ENCODE data around the gene VPREB3. TPM values are rescaled to one million over a fixed set of nuclear protein-coding genes. Genes with fewer than 3 reads are reported as not detected.
A peak's percentile ranks its signal among the peaks of the same experiment; 100 is the strongest.

The VPREB3 gene
- total RNA-seq, 1 experiment from 2014 or later = 642 TPM

DNA sequence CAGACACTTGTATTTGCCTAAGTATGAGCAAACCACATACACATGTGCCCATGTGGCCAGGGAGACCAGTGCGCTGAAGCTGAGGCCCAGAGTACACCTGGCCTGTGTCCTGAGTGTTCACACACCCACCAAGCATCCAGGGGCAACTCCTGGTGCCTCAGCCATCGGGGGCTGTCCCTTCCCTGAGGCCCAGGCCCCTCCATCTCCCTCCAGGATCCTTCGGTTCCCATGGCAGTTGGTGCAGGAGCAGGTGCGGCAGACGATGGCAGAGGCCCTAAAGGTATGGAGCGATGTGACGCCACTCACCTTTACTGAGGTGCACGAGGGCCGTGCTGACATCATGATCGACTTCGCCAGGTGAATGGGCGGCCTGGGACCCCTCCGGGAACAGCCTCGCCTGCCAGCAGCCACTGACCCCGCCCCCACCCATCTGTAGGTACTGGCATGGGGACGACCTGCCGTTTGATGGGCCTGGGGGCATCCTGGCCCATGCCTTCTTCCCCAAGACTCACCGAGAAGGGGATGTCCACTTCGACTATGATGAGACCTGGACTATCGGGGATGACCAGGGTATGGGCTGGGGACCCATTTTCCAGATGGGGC is 26.0 kb upstream of the VPREB3 start:
- H3K9me2 ChIP-seq (replicated peaks; ENCODE audit: insufficient read depth, low read length) = no peaks in the 10 kb centered on the region
- H3K4me2 ChIP-seq (ENCODE audit: low read depth, low read length, poor library complexity, severe bottlenecking) = no peak overlapping the region
- no peak for DNase-seq
- 0 out of 2 replicates have a peak, but pooled peaks cover 7% of the 10 kb centered on the region for H3K36me3 ChIP-seq (ENCODE audit: insufficient read depth, low read length)
- H3K9ac ChIP-seq (ENCODE audit: low read length) = no peak overlapping the region
- no peak overlapping the region for H2AFZ ChIP-seq (ENCODE audit: low read length)
- no peak overlapping the region for H3K4me3 ChIP-seq (ENCODE audit: low read length)
- no peaks in the 10 kb centered on the region for H3K4me1 ChIP-seq (ENCODE audit: low read length)
- no peaks in the 10 kb centered on the region for H3K9me3 ChIP-seq (ENCODE audit: low read length)
- no peaks in the 10 kb centered on the region for H3K79me2 ChIP-seq (ENCODE audit: low read length)
- no peak overlapping the region for H3K27ac ChIP-seq (ENCODE audit: low read length)
- no peaks in the 10 kb centered on the region for H3K27me3 ChIP-seq (ENCODE audit: low read length)
- H4K20me1 ChIP-seq (ENCODE audit: insufficient read depth, low read depth, low read length) = no peaks in the 10 kb centered on the region; the same call in 1 of the 2 replicates

DNA sequence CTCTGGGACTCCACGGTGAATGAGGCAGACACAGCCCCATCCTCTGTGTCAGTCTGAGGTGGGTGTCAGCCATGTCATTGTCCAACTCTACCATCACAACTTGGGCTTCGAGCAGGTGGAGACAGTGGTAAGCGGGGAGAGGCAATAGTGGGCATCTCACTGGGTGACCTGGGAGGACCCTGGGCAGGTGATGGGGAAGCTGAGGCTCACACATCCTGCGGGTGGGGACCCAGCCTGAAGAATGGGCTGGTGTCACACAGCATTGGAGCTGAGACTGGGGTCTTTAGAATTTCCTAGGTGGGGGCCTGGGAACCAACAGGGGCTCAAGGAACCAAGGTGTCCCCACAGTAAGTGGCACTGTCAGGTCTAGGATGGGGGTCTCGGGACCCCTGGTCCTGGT is 25.5 kb upstream of the VPREB3 start:
- Histone ChIP-seq H2AFZ (ENCODE audit: low read length) (no peak overlapping the region), H3K9me3 (ENCODE audit: low read length) (no peaks in the 10 kb centered on the region), H3K27me3 (ENCODE audit: low read length) (no peaks in the 10 kb centered on the region), H3K9ac (ENCODE audit: low read length) (no peak overlapping the region), H3K4me1 (ENCODE audit: low read length) (no peaks in the 10 kb centered on the region; the same call in 1 of the 2 replicates), H3K27ac (ENCODE audit: low read length) (no peak overlapping the region), H3K36me3 (ENCODE audit: insufficient read depth, low read length) (0 out of 2 replicates have a peak, but pooled peaks cover 7% of the 10 kb centered on the region), H3K4me3 (ENCODE audit: low read length) (no peak overlapping the region), H3K79me2 (ENCODE audit: low read length) (peaks cover 4% of the 10 kb centered on the region; the same call in 1 of the 2 replicates), H3K4me2 (ENCODE audit: low read depth, low read length, poor library complexity, severe bottlenecking) (no peak overlapping the region), H4K20me1 (ENCODE audit: insufficient read depth, low read depth, low read length) (no peaks in the 10 kb centered on the region; the same call in 1 of the 2 replicates), H3K9me2 (replicated peaks; ENCODE audit: insufficient read depth, low read length) (no peaks in the 10 kb centered on the region)
- no peak for DNase-seq

DNA sequence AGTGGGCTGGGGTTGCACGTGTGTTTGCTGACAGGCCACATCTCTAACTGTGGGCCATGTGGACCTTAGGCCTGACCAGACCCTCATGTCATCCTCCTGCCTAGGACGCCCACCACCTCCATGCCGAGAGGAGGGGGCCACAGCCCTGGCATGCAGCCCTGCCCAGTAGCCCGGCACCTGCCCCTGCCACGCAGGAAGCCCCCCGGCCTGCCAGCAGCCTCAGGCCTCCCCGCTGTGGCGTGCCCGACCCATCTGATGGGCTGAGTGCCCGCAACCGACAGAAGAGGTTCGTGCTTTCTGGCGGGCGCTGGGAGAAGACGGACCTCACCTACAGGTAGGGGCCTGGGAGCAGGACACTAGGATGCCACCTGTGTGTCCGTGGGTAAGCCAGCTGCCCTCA is 24.9 kb upstream of the VPREB3 start:
- Histone ChIP-seq H3K4me3 (ENCODE audit: low read length) (no peak overlapping the region), H3K9me3 (ENCODE audit: low read length) (no peaks in the 10 kb centered on the region), H4K20me1 (ENCODE audit: insufficient read depth, low read depth, low read length) (peaks cover 2% of the 10 kb centered on the region; the same call in 1 of the 2 replicates), H3K9ac (ENCODE audit: low read length) (no peak overlapping the region), H3K36me3 (ENCODE audit: insufficient read depth, low read length) (0 out of 2 replicates have a peak, but pooled peaks cover 7% of the 10 kb centered on the region), H3K79me2 (ENCODE audit: low read length) (peaks cover 9% of the 10 kb centered on the region; the same call in 1 of the 2 replicates), H3K9me2 (replicated peaks; ENCODE audit: insufficient read depth, low read length) (no peaks in the 10 kb centered on the region), H3K4me2 (ENCODE audit: low read depth, low read length, poor library complexity, severe bottlenecking) (no peak overlapping the region), H3K27ac (ENCODE audit: low read length) (no peak overlapping the region), H3K4me1 (ENCODE audit: low read length) (peaks cover 6% of the 10 kb centered on the region), H2AFZ (ENCODE audit: low read length) (no peak overlapping the region), H3K27me3 (ENCODE audit: low read length) (no peaks in the 10 kb centered on the region)
- no peak for DNase-seq

DNA sequence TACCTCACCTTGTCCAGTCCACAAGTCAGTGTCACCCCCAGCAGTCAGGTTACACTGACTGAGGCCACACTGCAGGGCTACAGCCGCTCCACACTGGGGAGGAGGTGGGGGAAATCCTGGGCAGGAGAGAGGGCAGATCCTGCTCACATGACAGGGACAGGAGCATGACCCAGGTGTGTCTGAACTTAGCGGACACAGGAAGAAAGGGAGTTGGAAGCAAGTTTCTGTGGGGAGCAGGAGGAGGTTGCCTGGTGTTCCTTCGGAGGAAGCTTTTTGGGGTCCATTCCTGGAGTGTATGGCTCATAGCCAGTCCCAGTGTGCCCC is 24.3 kb upstream of the VPREB3 start:
- no peak overlapping the region for H3K4me2 ChIP-seq (ENCODE audit: low read depth, low read length, poor library complexity, severe bottlenecking)
- H3K9ac ChIP-seq (ENCODE audit: low read length) = no peak overlapping the region
- no peak for DNase-seq
- 0 out of 2 replicates have a peak, but pooled peaks cover 7% of the 10 kb centered on the region for H3K36me3 ChIP-seq (ENCODE audit: insufficient read depth, low read length)
- no peak overlapping the region for H3K4me3 ChIP-seq (ENCODE audit: low read length)
- H3K79me2 ChIP-seq (ENCODE audit: low read length) = peaks cover 15% of the 10 kb centered on the region; the same call in 1 of the 2 replicates
- no peak overlapping the region for H2AFZ ChIP-seq (ENCODE audit: low read length)
- H3K27me3 ChIP-seq (ENCODE audit: low read length) = no peaks in the 10 kb centered on the region
- H3K9me3 ChIP-seq (ENCODE audit: low read length) = no peaks in the 10 kb centered on the region
- no peaks in the 10 kb centered on the region for H3K9me2 ChIP-seq (replicated peaks; ENCODE audit: insufficient read depth, low read length)
- peaks cover 11% of the 10 kb centered on the region for H3K4me1 ChIP-seq (ENCODE audit: low read length)
- H4K20me1 ChIP-seq (ENCODE audit: insufficient read depth, low read depth, low read length) = peaks cover 4% of the 10 kb centered on the region; the same call in 1 of the 2 replicates
- H3K27ac ChIP-seq (ENCODE audit: low read length) = no peak overlapping the region

DNA sequence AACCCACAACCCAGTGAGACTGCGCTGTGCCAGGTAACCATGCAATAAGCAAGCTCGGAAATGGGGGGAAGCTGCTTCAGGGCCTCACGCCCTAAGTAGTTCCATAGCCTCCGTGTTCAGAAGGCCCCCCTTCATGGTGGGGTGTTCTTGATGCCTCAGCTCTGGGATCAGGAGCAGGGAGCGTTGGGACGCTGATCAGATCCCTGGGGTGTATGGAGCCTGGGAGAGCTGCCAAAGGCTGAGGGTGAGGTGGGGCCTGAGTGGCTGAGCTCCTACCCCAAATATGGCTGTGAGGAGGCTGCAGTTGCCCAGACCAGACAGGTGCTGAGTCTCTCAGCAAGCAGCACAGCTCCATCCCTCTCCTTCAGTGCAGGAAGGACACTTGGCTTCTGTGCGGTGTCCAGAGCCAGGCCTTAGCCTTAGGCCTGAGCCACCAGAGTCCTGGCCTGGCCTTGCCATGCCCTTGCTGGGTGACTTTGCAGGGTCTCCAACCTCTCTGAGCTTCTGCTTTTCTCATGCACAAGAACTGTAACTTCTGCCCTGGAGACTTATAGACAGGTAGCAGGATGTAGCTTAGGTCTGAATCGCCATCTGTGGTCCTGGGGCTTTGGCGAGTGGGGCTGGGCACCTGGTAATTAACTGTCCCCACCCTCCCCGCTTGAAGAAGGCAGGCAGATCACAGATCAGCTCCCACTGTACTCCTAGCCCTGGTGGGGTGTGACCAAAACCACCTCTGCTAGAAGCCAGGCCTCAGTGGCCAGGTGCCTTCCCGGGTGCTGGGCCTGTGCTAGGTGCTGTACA is 23.8 kb upstream of the VPREB3 start:
- Histone ChIP-seq H3K27me3 (ENCODE audit: low read length) (no peaks in the 10 kb centered on the region), H3K9me2 (replicated peaks; ENCODE audit: insufficient read depth, low read length) (no peaks in the 10 kb centered on the region), H3K9me3 (ENCODE audit: low read length) (no peaks in the 10 kb centered on the region), H3K79me2 (ENCODE audit: low read length) (peaks cover 19% of the 10 kb centered on the region; the same call in 1 of the 2 replicates), H3K4me3 (ENCODE audit: low read length) (no peak overlapping the region), H3K4me2 (ENCODE audit: low read depth, low read length, poor library complexity, severe bottlenecking) (no peak overlapping the region), H3K36me3 (ENCODE audit: insufficient read depth, low read length) (0 out of 2 replicates have a peak, but pooled peaks cover 7% of the 10 kb centered on the region), H3K9ac (ENCODE audit: low read length) (no peak overlapping the region), H2AFZ (ENCODE audit: low read length) (no peak overlapping the region), H3K4me1 (ENCODE audit: low read length) (peaks cover 15% of the 10 kb centered on the region), H4K20me1 (ENCODE audit: insufficient read depth, low read depth, low read length) (peaks cover 4% of the 10 kb centered on the region; the same call in 1 of the 2 replicates), H3K27ac (ENCODE audit: low read length) (no peak overlapping the region)
- peak; percentile 42 for DNase-seq

DNA sequence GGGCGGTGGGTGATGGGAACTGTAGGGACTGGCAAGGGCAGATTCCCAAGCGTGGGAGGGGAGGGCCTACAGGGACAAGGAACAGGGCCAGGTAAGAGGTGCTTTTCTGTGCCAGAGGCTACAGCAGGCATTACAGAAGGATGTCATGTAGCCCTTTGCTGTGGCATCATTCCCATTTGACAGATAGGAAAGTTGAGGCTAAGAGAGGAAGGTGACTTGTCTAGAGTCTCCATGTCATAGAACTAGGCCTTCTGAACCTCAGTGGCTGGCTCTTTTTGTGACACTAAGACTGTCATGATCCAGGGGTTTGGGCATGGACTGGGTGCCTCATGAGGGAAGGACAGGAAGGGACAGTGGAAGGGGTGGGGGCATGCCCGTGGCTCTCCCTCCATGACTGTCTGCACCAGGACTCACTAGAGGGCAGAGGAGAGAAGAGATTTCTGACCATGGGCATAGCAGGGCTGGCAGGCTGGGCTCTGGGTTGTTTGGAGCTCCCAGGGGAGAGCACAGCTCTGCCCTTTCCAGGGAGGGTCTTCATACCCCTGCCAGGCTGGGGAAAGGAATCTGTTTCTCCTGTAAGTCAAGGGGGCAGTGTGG is 21.7 kb upstream of the VPREB3 start:
- Histone ChIP-seq H3K9me2 (replicated peaks; ENCODE audit: insufficient read depth, low read length) (no peaks in the 10 kb centered on the region), H3K27ac (ENCODE audit: low read length) (no peak overlapping the region), H3K79me2 (ENCODE audit: low read length) (peaks cover 20% of the 10 kb centered on the region; the same call in 1 of the 2 replicates), H3K36me3 (ENCODE audit: insufficient read depth, low read length) (0 out of 2 replicates have a peak, but pooled peaks cover 7% of the 10 kb centered on the region), H4K20me1 (ENCODE audit: insufficient read depth, low read depth, low read length) (peaks cover 4% of the 10 kb centered on the region; the same call in 1 of the 2 replicates), H2AFZ (ENCODE audit: low read length) (no peak overlapping the region), H3K9ac (ENCODE audit: low read length) (no peak overlapping the region), H3K4me2 (ENCODE audit: low read depth, low read length, poor library complexity, severe bottlenecking) (no peak overlapping the region), H3K27me3 (ENCODE audit: low read length) (no peaks in the 10 kb centered on the region), H3K4me1 (ENCODE audit: low read length) (peaks cover 30% of the 10 kb centered on the region), H3K9me3 (ENCODE audit: low read length) (no peaks in the 10 kb centered on the region), H3K4me3 (ENCODE audit: low read length) (no peak overlapping the region)
- DNase-seq = peak; percentile 49

DNA sequence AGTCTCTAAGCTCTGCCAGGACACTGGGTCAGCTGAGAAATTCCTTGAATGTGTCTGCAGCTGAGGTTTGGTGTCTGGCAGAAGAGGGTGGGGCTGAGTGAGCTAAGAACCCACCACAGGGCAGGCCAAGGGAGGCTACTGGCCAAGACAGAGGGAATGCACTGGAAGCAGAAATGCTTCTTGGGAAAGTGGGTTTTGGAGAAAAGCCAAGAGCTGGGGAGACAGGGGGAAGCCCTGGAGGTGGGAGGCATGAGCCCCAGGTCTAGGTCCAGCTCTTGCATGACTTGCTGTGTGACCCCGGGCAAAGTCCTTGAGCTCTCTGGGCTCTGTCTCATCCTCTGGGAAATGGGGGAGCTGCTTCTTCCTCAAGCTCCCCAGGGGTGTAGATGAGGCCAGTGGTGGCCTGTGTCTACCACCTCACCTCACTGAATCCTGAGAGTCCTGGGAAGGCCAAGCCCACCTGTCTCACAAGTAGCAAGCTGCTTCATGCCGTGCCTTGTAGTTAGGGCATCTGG is 20.8 kb upstream of the VPREB3 start:
- Histone ChIP-seq H3K4me2 (ENCODE audit: low read depth, low read length, poor library complexity, severe bottlenecking) (no peak overlapping the region), H4K20me1 (ENCODE audit: insufficient read depth, low read depth, low read length) (peaks cover 4% of the 10 kb centered on the region; the same call in 1 of the 2 replicates), H3K9ac (ENCODE audit: low read length) (0 out of 2 replicates have a peak overlapping the region, but pooled peaks have one; percentile 15), H3K27me3 (ENCODE audit: low read length) (no peaks in the 10 kb centered on the region), H3K4me3 (ENCODE audit: low read length) (no peak overlapping the region), H3K27ac (ENCODE audit: low read length) (peak overlapping the region; percentile 32; the same call in 1 of the 2 replicates), H3K9me3 (ENCODE audit: low read length) (no peaks in the 10 kb centered on the region), H3K9me2 (replicated peaks; ENCODE audit: insufficient read depth, low read length) (no peaks in the 10 kb centered on the region), H2AFZ (ENCODE audit: low read length) (no peak overlapping the region), H3K4me1 (ENCODE audit: low read length) (peaks cover 38% of the 10 kb centered on the region), H3K36me3 (ENCODE audit: insufficient read depth, low read length) (0 out of 2 replicates have a peak, but pooled peaks cover 2% of the 10 kb centered on the region), H3K79me2 (ENCODE audit: low read length) (peaks cover 20% of the 10 kb centered on the region; the same call in 1 of the 2 replicates)
- DNase-seq = peak; percentile 55

Data from Karpas-422 (cell line).